ENCODE results near the gene C19orf25.
"Not testable (repeated sequence)": the region's sequence is repeated elsewhere in the genome, so short reads cannot be mapped to it uniquely, and the experiment has no call there.

Gene C19orf25

GRCh38 chr19:1495051-1495798 lies 16.2 kb upstream of the C19orf25 start:
- DNase-seq, result no peak

GRCh38 chr19:1494115-1494815 lies 15.2 kb upstream of the C19orf25 start:
- DNase-seq, result no peak

- DNase-seq, result no peak
These were observed 13.5 kb upstream of the C19orf25 start for GRCh38 chr19:1492474-1493006.

- DNase-seq, result no peak
These were observed 12.8 kb upstream of the C19orf25 start for GRCh38 chr19:1491849-1492170.

- no peak for DNase-seq
These were observed 12.3 kb upstream of the C19orf25 start, which contains the start of gene REEP6 for GRCh38 chr19:1491114-1491848. Gene REEP6, plus strand, starts transcription at chr19:1491181. Its CDS starts 89 bp downstream, at chr19:1491270.

- DNase-seq, result peak; percentile 98
These were observed 11.5 kb upstream of the C19orf25 start, which contains the start of gene PCSK4 for GRCh38 chr19:1490311-1491113. Gene PCSK4, minus strand, starts transcription at chr19:1490350. Its CDS starts 4 bp downstream, at chr19:1490346.

GRCh38 chr19:1489463-1490310 lies 10.7 kb upstream of the C19orf25 start:
- DNase-seq, result no peak

- DNase-seq, result no peak
These were observed 9.2 kb upstream of the C19orf25 start for GRCh38 chr19:1488282-1488601.

- no peak for DNase-seq
These were observed 8.7 kb upstream of the C19orf25 start for GRCh38 chr19:1487576-1488281.

GRCh38 chr19:1486720-1487575 lies 7.9 kb upstream of the C19orf25 start:
- DNase-seq, result no peak

- DNase-seq, result no peak
These were observed 5.0 kb upstream of the C19orf25 start for GRCh38 chr19:1483979-1484428.

GRCh38 chr19:1483131-1483978 lies 4.3 kb upstream of the C19orf25 start:
- no peak for DNase-seq

- no peak for DNase-seq
These were observed 3.5 kb upstream of the C19orf25 start for GRCh38 chr19:1482361-1483130.

GRCh38 chr19:1481893-1482360 lies 2.9 kb upstream of the C19orf25 start:
- no peak for DNase-seq

- no peak for DNase-seq
These were observed 2.3 kb upstream of the C19orf25 start for GRCh38 chr19:1481224-1481892.

- DNase-seq, result not testable (repeated sequence)
These were observed 2.0 kb downstream of the C19orf25 start for GRCh38 chr19:1477056-1477455.

- no peak for DNase-seq
These were observed 3.1 kb downstream of the C19orf25 start for GRCh38 chr19:1475751-1476437.

Measured in DMS79 treated with DMSO at 0.1 percent for 48 hours (cell line).